HCT116 (cell line): ENCODE data around the gene WDPCP. TPM values are rescaled to one million over a fixed set of nuclear protein-coding genes. Genes with fewer than 3 reads are reported as not detected.

Experiments used
- ATAC-seq: fragments of 200-7000 bp; cut with Tn5 transposase; 2 replicates; pipeline ENCODE4 v1.9.1; 2020; ENCODE audit warnings: mild to moderate bottlenecking, moderate library complexity
- BruUV-seq: library from RNA; stranded (reverse); fragments of 400-500 nt; replicated peaks from 2 replicates; lab custom pipeline; 2021; lab: Mats Ljungman, UMichigan
- CTCF ChIA-PET: fragments of 300-600 bp; sonication (Branson Sonifier 250); formaldehyde crosslinking; loops from one replicate; lab custom pipeline; 2021; ENCODE audit warnings: antibody characterized with exemption; lab: Charles Lee
- POLR2A ChIA-PET: fragments of 300-600, 350-600 bp; sonication (Branson Sonifier 250); formaldehyde crosslinking; loops from one replicate; lab custom pipeline; 2021; ENCODE audit warnings: antibody characterized with exemption; lab: Charles Lee
- RAD21 ChIA-PET, 2 experiments: fragments of 300-600 bp; sonication (Branson Sonifier 250); formaldehyde crosslinking; loops; one replicate each; lab custom pipeline; 2023; ENCODE audit warnings: low total read pairs in 2 of 2; ENCODE audit not compliant: uncharacterized antibody in 2 of 2, unreplicated experiment in 2 of 2, low non-redundant PET in 1 of 2; lab: Charles Lee
- DNase-seq: peaks from one replicate; pipeline ENCODE4 v3.0.0-alpha.2; 2010; ENCODE audit warnings: low read depth, low spot score
- H2AFZ ChIP-seq: fragments of 200-600 bp; shearing (Covaris generic), sonication (generic); 2 replicates; pipeline ENCODE4 v1.6.1; 2017; ENCODE audit warnings: low read depth, mixed run types, mixed read lengths, antibody characterized with exemption, low read length; ENCODE audit not compliant: poor library complexity, severe bottlenecking
- H3K27ac ChIP-seq: 2 replicates; pipeline ENCODE4 v1.5.1; 2012; ENCODE audit warnings: low read depth, low read length
- H3K27me3 ChIP-seq: fragments of 200-600 bp; sonication (generic); 2 replicates; pipeline ENCODE4 v1.6.1; 2016; ENCODE audit warnings: mixed run types, low read length, mixed read lengths; ENCODE audit not compliant: insufficient read depth
- H3K36me3 ChIP-seq, 2 experiments: fragments of 200-500 bp in 1 of 2; fragments of 200-600 bp in 1 of 2; sonication (Bioruptor generic) in 1 of 2; sonication (generic) in 1 of 2; 2 replicates each; pipeline versions ENCODE4 v1.5.1 to v1.6.1; 2014 to 2016; ENCODE audit warnings: low read length in 2 of 2, inconsistent platforms in 1 of 2, mixed read lengths in 1 of 2, mixed run types in 1 of 2; ENCODE audit not compliant: insufficient read depth in 2 of 2, control insufficient read depth in 1 of 2
- H3K4me1 ChIP-seq, 2 experiments: fragments of 200-600 bp in 1 of 2; sonication (generic) in 1 of 2; 2 replicates each; pipeline versions ENCODE4 v1.5.1 to v1.6.1; 2012 to 2017; ENCODE audit warnings: low read length in 2 of 2, inconsistent platforms in 1 of 2, mild to moderate bottlenecking in 1 of 2, mixed read lengths in 1 of 2, mixed run types in 1 of 2, moderate library complexity in 1 of 2; ENCODE audit not compliant: insufficient read depth in 2 of 2, control insufficient read depth in 1 of 2
- H3K4me2 ChIP-seq: fragments of 200-600 bp; sonication (generic); 2 replicates; pipeline ENCODE4 v1.6.1; 2017; ENCODE audit warnings: mixed run types, low read length, mixed read lengths
- H3K4me3 ChIP-seq, 2 experiments: fragments of 200-600 bp in 1 of 2; sonication (generic) in 1 of 2; replicated peaks in 1 of 2; 2 replicates each; pipeline ENCODE4 v1.5.1; 2011 to 2016; ENCODE audit warnings: low read length in 2 of 2, control low read depth in 1 of 2, low read depth in 1 of 2, mild to moderate bottlenecking in 1 of 2, mixed read lengths in 1 of 2, mixed run types in 1 of 2
- H3K79me2 ChIP-seq: fragments of 200-600 bp; sonication (generic); 2 replicates; pipeline ENCODE4 v1.6.1; 2017; ENCODE audit warnings: mild to moderate bottlenecking, mixed run types, low read length, moderate library complexity, mixed read lengths; ENCODE audit not compliant: insufficient read depth
- H3K9ac ChIP-seq: fragments of 200-600 bp; sonication (generic); 2 replicates; pipeline ENCODE4 v1.6.1; 2016; ENCODE audit warnings: low read length, mixed read lengths
- H3K9me2 ChIP-seq: fragments of 200-600 bp; sonication (generic), shearing (Covaris generic); 2 replicates; pipeline ENCODE4 v1.6.1; 2017; ENCODE audit warnings: mixed run types, mild to moderate bottlenecking, moderate library complexity; ENCODE audit not compliant: insufficient read depth
- H3K9me3 ChIP-seq, 2 experiments: fragments of 200-500 bp in 1 of 2; fragments of 200-600 bp in 1 of 2; sonication (Bioruptor generic) in 1 of 2; sonication (generic) in 1 of 2; 2 replicates each; pipeline ENCODE4 v1.6.1; 2014 to 2017; ENCODE audit warnings: low read length in 2 of 2, mixed read lengths in 2 of 2, inconsistent platforms in 1 of 2, low read depth in 1 of 2, mild to moderate bottlenecking in 1 of 2, mixed run types in 1 of 2, moderate library complexity in 1 of 2; ENCODE audit not compliant: control insufficient read depth in 1 of 2, insufficient read depth in 1 of 2
- H4K20me1 ChIP-seq: fragments of 200-600 bp; sonication (generic), shearing (Covaris generic); 2 replicates; pipeline ENCODE4 v1.6.1; 2017; ENCODE audit warnings: mixed run types, mild to moderate bottlenecking, moderate library complexity; ENCODE audit not compliant: insufficient read depth
- ATF3 ChIP-seq: IDR thresholded peaks from 2 replicates; pipeline ENCODE4 v1.6.1; 2012
- CEBPB ChIP-seq: IDR thresholded peaks from 2 replicates; pipeline ENCODE4 v1.6.1; 2012; ENCODE audit warnings: low read depth
- EGR1 ChIP-seq: IDR thresholded peaks from 2 replicates; pipeline ENCODE4 v1.6.1; 2012; ENCODE audit warnings: low read depth
- ELF1 ChIP-seq: IDR thresholded peaks from 2 replicates; pipeline ENCODE4 v1.6.1; 2012; ENCODE audit warnings: low read depth, borderline replicate concordance
- EZH2 ChIP-seq: fragments of 200-600 bp; sonication (generic); IDR thresholded peaks from 2 replicates; pipeline ENCODE4 v1.6.1; 2017; ENCODE audit warnings: antibody characterized with exemption, mixed run types
- EZH2phosphoT487 ChIP-seq: fragments of 200-600 bp; IDR thresholded peaks from 2 replicates; pipeline ENCODE4 v1.6.1; 2018; ENCODE audit warnings: antibody characterized with exemption, borderline replicate concordance
- POLR2AphosphoS5 ChIP-seq: IDR thresholded peaks from 2 replicates; pipeline ENCODE4 v1.6.1; 2011; ENCODE audit warnings: mild to moderate bottlenecking, low read depth, low read length, moderate library complexity
- REST ChIP-seq: IDR thresholded peaks from 2 replicates; pipeline ENCODE4 v1.6.1; 2012; ENCODE audit warnings: low read depth
- SIN3A ChIP-seq: IDR thresholded peaks from 2 replicates; pipeline ENCODE4 v1.6.1; 2012; ENCODE audit warnings: low read depth
- SP1 ChIP-seq: IDR thresholded peaks from 2 replicates; pipeline ENCODE4 v1.6.1; 2012; ENCODE audit warnings: low read depth
- TCF7L2 ChIP-seq: IDR thresholded peaks from 2 replicates; pipeline ENCODE4 v1.7.0; 2011; ENCODE audit warnings: borderline replicate concordance, inconsistent platforms; ENCODE audit not compliant: insufficient read depth, insufficient read length; ENCODE audit errors: extremely low read depth
- YY1 ChIP-seq: IDR thresholded peaks from 2 replicates; pipeline ENCODE4 v1.6.1; 2011; ENCODE audit warnings: low read length, low read depth, moderate library complexity, mild to moderate bottlenecking; ENCODE audit not compliant: insufficient replicate concordance; ENCODE audit errors: extremely low read depth
- ZBTB33 ChIP-seq: IDR thresholded peaks from 2 replicates; pipeline ENCODE4 v1.6.1; 2011; ENCODE audit warnings: mild to moderate bottlenecking, low read length, moderate library complexity; ENCODE audit not compliant: insufficient replicate concordance; ENCODE audit errors: extremely low read depth
- intact Hi-C: fragments of 100-400 bp; cut with micrococcal nuclease; formaldehyde crosslinking; loops from 2 replicates; pipeline ENCODE4 v1.10.0; 2022
- total RNA-seq: library from RNA; stranded (reverse); gene quantifications from one replicate; pipeline ENCODE4 v1.2.1, GENCODE V29; 2021; ENCODE audit not compliant: unreplicated experiment

WDPCP gene
- total RNA-seq, 1 experiment from 2014 or later, result 4.1 TPM

GRCh38 chr2:63124850-63125249 is 463.4 kb downstream of the WDPCP start (continued):
- no peak for TF ChIP-seq POLR2AphosphoS5

- H2AFZ ChIP-seq, result no peak overlapping the region
- ATAC-seq (no peak), DNase-seq (no peak)
- H3K4me3 ChIP-seq, result no peak overlapping the region
- CTCF ChIA-PET, result no interaction called here
- H3K9ac ChIP-seq, result no peak overlapping the region
- POLR2A ChIA-PET, result no interaction called here
- no peaks in the 10 kb centered on the region for H3K4me1 ChIP-seq
- RAD21 ChIA-PET, result no interaction called here
- no peak overlapping the region for H3K4me2 ChIP-seq
- BruUV-seq, result no TSS peak
- TF ChIP-seq SIN3A, result no peak
- TF ChIP-seq ZBTB33, result no peak
- no peak for TF ChIP-seq EZH2phosphoT487
- H3K79me2 ChIP-seq, result no peaks in the 10 kb centered on the region
- H3K36me3 ChIP-seq, result no peaks in the 10 kb centered on the region
- intact Hi-C loops, result no loop called here
- H3K9me2 ChIP-seq, result no peaks in the 10 kb centered on the region
- H3K27me3 ChIP-seq, result no peaks in the 10 kb centered on the region
- H3K9me3 ChIP-seq, result no peaks in the 10 kb centered on the region
- no peak overlapping the region for H3K27ac ChIP-seq
- no peaks in the 10 kb centered on the region for H4K20me1 ChIP-seq
Observed at GRCh38 chr2:63124218-63124617, 464.1 kb downstream of the WDPCP start.

GRCh38 chr2:63122921-63123320 is 465.4 kb downstream of the WDPCP start:
- H3K27me3 ChIP-seq, result no peaks in the 10 kb centered on the region
- ATAC-seq (no peak), DNase-seq (no peak)
- H4K20me1 ChIP-seq, result no peaks in the 10 kb centered on the region
- POLR2A ChIA-PET, result no interaction called here
- H3K4me2 ChIP-seq, result no peak overlapping the region
- no peaks in the 10 kb centered on the region for H3K36me3 ChIP-seq
- no peaks in the 10 kb centered on the region for H3K4me1 ChIP-seq
- CTCF ChIA-PET, result no interaction called here
- H3K4me3 ChIP-seq, result no peak overlapping the region
- intact Hi-C loops, result no loop called here
- no peak overlapping the region for H2AFZ ChIP-seq
- H3K79me2 ChIP-seq, result no peaks in the 10 kb centered on the region
- H3K9me2 ChIP-seq, result no peaks in the 10 kb centered on the region
- no peak overlapping the region for H3K9ac ChIP-seq
- no peaks in the 10 kb centered on the region for H3K9me3 ChIP-seq
- H3K27ac ChIP-seq, result no peak overlapping the region
- BruUV-seq, result no TSS peak
- RAD21 ChIA-PET, result no interaction called here
- TF ChIP-seq TCF7L2 (no peak), YY1 (no peak), EGR1 (no peak), SP1 (no peak), SIN3A (no peak), EZH2 (no peak), EZH2phosphoT487 (no peak), ATF3 (no peak), CEBPB (no peak), ELF1 (no peak), REST (no peak)
